MV-4-11 (cell line): ENCODE results near the gene KCTD10.
"Not testable (repeated sequence)": the region's sequence is repeated elsewhere in the genome, so short reads cannot be mapped to it uniquely, and the experiment has no call there.

ENCODE experiments used
- DNase-seq: peaks from one replicate; lab custom pipeline; 2025; lab: John Stamatoyannopoulos, UW

Gene KCTD10

GRCh38 chr12:109473526-109474270 is 3.4 kb downstream of the KCTD10 start:
- DNase-seq = not testable (repeated sequence)

GRCh38 chr12:109473006-109473405 is 4.1 kb downstream of the KCTD10 start:
- DNase-seq = no peak

GRCh38 chr12:109469517-109469916 is 7.6 kb downstream of the KCTD10 start:
- peak; percentile 21 for DNase-seq

DNA sequence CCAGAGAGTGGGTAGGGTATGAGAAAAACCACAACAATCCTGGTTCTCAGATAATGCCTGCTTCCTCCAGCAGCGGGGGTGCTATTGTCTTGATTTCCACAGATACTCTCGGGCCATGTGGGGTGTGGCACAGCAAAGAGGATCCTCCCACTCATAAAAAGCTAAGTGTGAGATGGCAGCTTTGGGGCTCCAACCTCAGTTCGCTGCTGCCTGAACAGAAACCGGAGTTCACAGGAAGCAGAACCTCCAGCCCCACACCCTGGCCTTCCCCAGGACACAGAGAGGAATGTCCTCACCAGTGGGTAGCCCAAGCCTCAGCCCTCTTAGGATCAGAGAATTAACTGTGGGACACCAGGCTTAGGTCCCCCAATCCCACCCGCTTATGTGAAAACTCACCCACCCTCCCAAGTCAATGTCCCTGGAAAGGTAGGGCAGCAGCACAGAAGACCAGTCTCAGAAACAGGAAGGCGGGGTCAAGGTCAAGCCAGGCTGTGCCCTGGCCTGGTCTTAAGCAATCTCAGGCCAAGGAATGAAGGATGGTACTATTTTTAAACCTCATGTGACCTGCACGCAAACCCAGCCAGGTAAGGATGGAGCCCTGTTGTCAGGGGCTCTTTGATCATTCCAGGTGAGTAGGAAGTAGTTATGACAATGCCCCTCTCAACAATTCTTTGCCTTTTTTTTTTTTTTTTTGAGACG is 9.0 kb downstream of the KCTD10 start:
- peak; percentile 68 for DNase-seq

GRCh38 chr12:109466821-109467220 is 10.3 kb downstream of the KCTD10 start:
- no peak for DNase-seq

DNA sequence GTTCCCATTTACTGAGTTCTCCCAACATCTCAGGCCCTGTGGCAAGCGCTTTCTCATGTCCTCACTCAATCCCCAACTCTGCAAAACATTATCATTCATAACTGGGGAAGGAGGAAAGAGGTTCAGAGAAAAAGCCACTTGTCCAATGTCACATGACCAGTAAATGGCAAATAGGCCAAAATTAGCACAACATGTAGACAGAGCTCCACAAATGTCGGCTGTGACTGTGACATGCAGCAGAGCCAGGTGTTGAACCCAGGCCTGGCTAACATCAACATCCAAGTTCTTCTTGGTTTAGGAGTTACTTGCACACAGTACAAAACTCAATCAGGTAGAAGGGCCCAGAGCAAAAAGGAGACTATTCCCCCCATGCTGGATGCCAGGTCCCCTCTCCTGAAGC is 10.8 kb downstream of the KCTD10 start:
- no peak for DNase-seq

DNA sequence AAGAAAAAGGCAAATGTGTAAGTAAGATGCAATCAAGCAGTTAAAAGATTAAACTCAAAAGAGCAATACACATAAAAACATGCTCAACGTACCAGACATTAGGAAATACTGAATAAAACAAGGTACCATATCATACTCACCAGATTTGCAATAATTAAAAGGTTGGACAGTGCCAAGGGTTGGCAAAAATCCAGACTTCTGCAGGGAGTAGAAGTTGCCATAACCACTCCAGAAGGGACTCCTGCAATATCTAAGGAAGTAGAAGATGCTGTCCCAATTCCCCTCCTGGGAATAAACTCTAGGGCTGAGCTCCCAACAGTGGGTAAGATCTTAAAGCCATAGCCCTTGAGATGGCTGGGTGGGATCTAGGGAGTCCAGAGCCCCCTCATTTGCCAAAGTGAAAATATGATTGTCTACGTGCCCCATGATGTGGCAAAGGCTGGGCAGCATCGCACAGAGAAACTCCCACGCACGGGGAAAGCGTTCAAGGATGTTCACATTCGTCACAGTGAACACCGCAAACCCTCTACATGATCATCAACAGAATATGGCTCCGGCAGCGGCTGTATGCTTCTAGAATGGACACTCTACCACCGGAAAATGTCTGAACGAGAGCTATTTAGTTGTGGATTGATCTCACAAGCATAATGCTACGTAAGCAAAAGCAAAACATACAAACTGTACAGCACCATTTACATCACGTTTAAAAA is 12.3 kb downstream of the KCTD10 start:
- no peak for DNase-seq

- no peak for DNase-seq
These were observed 13.3 kb downstream of the KCTD10 start for GRCh38 chr12:109463756-109464155.

DNA sequence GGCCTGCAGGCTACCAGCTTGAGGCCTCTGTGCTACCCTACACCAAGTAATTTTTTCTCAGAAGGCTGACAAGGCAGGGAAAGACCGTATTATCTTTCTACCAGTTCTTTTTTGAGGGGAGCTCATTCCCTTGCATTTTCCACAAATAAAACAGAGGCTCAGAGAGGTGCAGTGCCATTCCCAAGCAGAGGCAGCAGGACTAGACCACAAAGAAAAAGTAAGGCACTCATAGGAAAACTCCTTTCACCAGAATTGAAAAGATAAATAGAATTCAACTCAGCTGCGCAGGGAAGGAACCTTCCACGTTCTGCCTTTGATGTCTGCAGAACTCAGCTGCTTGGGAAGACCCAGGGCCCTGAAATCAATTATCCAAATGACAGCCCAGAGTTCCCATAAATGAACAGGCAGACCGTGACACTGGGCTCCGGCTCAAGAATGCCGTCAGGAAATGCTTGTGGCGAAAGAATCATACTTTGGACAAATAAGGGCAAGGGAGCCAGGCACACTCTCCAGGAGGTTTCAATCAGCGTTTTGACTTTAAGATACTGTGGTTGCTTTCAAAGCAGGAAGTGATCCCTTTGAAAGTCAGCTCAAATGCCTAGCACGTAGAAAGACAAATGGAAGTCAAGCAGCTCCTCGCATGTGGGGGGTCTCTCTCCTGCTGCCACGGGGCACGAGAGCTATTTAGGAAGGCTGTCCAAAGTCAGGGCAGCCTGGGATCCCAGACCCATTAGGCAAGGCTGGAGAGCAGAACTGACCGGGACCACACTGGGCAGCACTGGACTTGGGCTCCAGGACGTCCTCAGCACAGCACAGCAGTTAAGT is 14.0 kb downstream of the KCTD10 start:
- DNase-seq = peak; percentile 92

DNA sequence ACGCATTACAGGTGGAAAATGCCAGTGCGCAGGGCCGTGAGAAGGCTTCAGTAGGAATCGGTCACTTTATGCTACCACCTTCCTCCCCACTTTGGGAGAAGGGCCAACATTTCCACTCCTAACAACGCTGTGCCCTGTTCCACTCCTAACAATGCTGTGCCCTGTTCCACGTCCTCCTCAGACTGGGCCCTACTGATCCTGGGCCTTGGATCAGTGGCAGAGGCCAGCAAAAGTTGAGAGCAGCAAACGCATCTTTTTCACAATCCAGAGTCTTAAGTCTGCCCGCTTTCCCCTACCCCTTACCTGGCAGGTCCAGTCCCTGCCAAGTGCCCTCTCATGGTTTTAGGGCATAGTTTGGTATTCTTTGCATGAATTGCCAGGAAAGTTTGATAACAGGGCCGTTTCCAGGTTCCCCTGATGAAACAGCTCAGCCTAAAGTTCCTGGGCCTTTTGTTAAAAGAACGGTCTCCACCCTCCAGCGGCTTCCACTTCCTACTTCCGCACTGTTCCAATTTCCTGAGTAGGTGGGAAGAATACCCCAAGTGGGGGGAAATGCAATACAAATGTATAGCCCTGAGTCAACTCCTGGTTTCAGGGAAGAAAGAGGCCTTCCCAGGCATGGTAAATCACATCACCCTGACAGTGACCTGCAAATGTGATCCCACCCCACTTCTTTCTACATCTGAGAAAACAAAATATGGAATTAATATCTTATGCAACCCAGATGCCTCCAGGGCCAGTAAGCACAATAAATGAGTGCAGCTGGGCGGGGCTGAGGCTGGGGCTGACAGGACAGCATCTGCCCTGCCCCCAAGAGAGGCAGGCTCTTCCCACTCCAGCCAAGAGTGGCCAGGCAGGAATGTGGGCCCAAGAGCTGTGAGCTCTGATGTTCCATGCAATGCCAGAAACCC is 15.0 kb downstream of the KCTD10 start:
- DNase-seq = peak; percentile 26

- peak; percentile 96 for DNase-seq
These were observed 15.9 kb downstream of the KCTD10 start for GRCh38 chr12:109461049-109461845.

DNA sequence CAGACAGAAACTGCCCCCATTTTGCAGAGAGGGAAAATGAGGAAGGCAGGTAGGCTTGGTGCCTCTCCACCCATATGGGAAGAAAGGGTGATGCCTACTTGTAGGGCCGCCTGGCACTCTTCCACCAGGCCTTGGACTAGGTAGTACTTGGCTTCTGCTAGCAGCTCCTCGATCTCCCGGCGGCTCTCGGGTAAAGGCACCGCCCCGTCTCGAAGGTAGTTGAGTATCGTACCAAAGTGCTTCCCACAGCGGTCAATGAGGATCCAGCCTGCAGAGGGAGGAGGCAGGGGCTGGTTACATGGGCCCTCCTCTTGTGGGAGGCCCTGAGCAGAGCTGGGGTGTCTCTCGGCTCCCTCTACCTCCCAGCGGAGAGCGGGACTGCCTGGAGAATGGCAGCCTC is 16.6 kb downstream of the KCTD10 start:
- DNase-seq = no peak

DNA sequence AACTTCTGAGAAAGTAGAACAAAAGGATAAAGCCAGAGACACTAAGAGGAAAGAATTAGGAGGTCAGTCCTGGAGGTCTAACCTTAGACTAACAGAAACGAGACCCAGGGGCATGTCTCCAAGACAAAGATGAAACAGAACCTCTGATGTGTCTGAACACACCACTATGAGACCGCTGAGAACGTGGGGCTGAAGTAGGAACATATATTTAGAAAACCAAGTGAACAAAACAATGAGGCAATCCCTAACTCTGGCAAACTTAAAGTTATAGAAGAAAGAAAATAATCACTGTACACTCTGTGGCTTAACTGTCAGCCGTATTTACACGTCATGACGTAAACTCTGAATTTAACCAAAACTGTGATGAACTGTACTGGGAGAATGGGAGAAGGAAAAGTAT is 17.9 kb downstream of the KCTD10 start:
- DNase-seq = peak; percentile 38

DNA sequence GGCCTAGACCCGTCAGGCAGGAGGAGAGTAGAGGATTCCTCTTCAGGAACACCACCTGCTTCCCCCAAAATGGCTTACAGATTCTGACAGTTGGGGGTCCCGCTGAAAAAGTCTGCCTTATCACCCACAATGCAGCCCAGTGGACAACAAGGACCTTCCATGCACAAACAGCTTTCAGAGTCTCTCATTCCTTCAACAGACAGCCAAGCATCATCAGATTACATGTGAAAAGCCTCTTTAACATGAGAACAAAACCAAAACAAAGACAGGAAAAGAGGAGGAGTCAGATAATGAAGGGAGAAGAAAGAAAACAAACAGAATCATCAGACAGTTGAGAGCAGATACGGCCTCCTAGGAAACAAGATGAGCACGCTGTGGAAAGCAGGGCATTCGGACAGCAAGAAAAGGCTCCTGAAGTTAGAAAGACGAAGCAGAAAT is 18.3 kb downstream of the KCTD10 start:
- DNase-seq = no peak

GRCh38 chr12:109458086-109458485 is 19.0 kb downstream of the KCTD10 start:
- peak; percentile 1 for DNase-seq

DNA sequence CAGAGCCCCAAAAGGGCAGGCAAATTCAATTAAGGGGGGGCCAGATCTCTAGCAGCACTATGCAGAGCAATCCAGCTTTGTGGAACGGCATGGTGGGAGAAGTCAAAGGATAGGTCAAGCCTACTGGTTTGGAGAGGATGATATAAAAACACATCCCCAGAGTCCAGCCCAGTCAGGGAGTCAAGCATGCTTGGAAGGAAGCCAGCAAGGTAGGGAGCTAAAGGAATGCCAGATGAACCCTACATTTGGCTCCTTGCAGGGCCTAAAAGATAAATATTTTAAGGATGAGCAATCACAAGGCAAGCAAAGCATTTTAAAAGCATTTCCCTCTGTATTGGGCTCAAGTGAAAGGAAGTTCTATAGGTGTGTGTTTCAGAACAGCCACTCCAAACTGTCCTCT is 21.4 kb downstream of the KCTD10 start:
- DNase-seq = no peak

DNA sequence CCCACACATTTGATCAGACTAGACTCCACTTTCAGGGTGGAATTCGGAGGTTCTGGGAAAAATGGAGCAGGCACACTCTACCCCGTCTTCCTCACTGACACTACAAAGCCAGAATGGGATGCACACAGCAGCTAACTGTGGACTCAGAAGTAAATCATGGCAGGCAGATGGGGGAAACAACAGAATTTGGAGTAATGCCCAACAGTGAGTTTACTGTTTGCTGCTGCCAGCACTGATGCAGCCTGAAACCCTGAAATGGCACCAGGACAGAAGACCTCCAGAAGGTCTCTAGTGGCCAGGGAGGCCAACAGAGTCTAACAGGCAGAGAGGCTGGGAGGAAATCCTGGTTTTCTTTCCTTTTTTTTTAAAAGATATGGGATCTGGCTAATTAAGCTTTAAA is 24.6 kb downstream of the KCTD10 start:
- DNase-seq = no peak

- DNase-seq = no peak
These were observed 25.7 kb downstream of the KCTD10 start for GRCh38 chr12:109451400-109451799.

- DNase-seq = peak; percentile 70
These were observed 26.1 kb downstream of the KCTD10 start for GRCh38 chr12:109450980-109451379.
